ENCODE results near the gene CLDN2.

- TF ChIP-seq CTCF (IDR thresholded peaks at IDR 0.05; ENCODE audit: low read depth, low read length) (no peak), EZH2phosphoT487 (IDR thresholded peaks at IDR 0.05; ENCODE audit: low read depth) (no peak)
Measured at GRCh38 chrX:106899276-106899675, 20.9 kb upstream of the CLDN2 start.
